Kidney epithelial cell (primary cell): ENCODE results near the gene CCDC3. TPM values are rescaled to one million over a fixed set of nuclear protein-coding genes. Genes with fewer than 3 reads are reported as not detected.

Experiments
- DNase-seq: peaks from one replicate; pipeline ENCODE4 v3.0.0-alpha.2; 2010; ENCODE audit warnings: low read depth
- H3K27me3 ChIP-seq: 2 replicates; pipeline ENCODE4 v1.6.0; 2011; ENCODE audit warnings: low read length; ENCODE audit not compliant: control insufficient read depth, insufficient read depth
- H3K36me3 ChIP-seq: 2 replicates; pipeline ENCODE4 v1.5.1; 2011; ENCODE audit warnings: low read length; ENCODE audit not compliant: control insufficient read depth, insufficient read depth
- H3K4me3 ChIP-seq: 2 replicates; pipeline ENCODE4 v1.5.1; 2011; ENCODE audit warnings: low read depth, mild to moderate bottlenecking, control low read depth, low read length
- total RNA-seq: library from RNA; depleted of rRNA; stranded (reverse); fragments of >200 nt; gene quantifications from 2 replicates; pipeline ENCODE4 v1.2.3, GENCODE V29; 2015
- TF ChIP-seq, protein P1 (sequence below): IDR thresholded peaks from 2 replicates; pipeline ENCODE4 v1.5.1; 2011; ENCODE audit warnings: mild to moderate bottlenecking, moderate library complexity, low read length, control low read depth, inconsistent platforms; ENCODE audit not compliant: insufficient read depth, poor library complexity, severe bottlenecking

Gene CCDC3
- total RNA-seq, 1 donor from 2014 or later = 0.17 TPM

DNA sequence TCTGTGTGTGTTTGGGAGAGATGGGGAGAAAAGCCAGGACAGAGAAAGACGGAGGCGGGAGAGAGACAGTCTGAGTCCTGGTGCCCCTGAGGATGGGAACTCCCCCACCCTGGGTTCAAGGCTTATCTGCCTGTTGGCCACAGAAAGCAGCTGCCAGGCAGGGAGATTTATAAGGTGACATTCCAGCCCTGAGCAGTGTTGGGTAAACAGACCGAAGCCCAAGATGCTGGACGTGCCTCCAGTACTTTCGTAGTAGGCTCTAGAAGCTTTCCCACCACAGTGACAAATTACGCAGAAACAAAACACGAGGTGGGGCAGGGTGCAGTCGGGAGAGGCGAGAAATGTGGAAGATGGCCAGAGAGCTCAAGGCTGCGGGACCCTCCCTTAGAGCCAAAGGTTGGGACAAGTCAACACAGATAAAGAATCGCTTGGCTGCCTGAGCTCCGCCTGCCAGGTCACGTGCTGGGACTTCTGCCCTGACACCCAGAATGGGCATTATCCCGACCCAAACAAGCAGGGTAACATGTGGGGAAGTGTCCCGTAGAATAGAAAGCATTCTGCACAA lies 41.1 kb downstream of the CCDC3 start:
- DNase-seq = no peak
- TF ChIP-seq, protein P1, sequence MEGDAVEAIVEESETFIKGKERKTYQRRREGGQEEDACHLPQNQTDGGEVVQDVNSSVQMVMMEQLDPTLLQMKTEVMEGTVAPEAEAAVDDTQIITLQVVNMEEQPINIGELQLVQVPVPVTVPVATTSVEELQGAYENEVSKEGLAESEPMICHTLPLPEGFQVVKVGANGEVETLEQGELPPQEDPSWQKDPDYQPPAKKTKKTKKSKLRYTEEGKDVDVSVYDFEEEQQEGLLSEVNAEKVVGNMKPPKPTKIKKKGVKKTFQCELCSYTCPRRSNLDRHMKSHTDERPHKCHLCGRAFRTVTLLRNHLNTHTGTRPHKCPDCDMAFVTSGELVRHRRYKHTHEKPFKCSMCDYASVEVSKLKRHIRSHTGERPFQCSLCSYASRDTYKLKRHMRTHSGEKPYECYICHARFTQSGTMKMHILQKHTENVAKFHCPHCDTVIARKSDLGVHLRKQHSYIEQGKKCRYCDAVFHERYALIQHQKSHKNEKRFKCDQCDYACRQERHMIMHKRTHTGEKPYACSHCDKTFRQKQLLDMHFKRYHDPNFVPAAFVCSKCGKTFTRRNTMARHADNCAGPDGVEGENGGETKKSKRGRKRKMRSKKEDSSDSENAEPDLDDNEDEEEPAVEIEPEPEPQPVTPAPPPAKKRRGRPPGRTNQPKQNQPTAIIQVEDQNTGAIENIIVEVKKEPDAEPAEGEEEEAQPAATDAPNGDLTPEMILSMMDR = no peak
- Histone ChIP-seq H3K36me3 (no peaks in the 10 kb centered on the region), H3K4me3 (no peak overlapping the region), H3K27me3 (peaks cover 9% of the 10 kb centered on the region)

DNA sequence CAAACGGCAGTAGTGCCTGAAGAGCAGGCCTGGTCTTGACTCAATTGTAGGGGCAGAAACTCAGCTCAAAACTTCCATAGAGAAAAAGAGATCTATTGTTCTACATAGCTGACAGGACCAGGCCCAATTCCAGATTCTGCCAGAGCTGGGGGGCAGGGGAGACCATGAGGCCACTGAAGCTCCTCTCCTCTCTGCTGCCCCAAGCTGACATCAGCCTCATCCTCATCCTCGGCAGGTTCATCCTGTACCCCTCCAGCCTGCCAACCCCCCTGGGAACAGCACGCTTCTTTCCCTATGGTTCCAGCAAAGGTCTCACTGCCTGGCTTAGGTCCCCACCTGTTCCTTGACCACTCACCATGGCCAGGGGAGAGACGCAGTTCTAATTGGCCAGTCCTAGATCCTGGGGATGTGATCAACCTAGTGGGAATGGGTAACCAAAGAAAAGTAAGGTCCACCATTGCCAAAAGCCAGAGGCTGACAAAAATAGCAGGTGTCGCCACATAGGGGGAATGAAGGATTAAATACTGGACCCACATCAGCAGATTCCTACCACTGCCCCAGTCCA lies 42.9 kb downstream of the CCDC3 start:
- H3K4me3 ChIP-seq = no peak overlapping the region
- peaks cover 9% of the 10 kb centered on the region for H3K27me3 ChIP-seq
- TF ChIP-seq, protein P1 = no peak
- H3K36me3 ChIP-seq = no peaks in the 10 kb centered on the region
- DNase-seq = no peak

DNA sequence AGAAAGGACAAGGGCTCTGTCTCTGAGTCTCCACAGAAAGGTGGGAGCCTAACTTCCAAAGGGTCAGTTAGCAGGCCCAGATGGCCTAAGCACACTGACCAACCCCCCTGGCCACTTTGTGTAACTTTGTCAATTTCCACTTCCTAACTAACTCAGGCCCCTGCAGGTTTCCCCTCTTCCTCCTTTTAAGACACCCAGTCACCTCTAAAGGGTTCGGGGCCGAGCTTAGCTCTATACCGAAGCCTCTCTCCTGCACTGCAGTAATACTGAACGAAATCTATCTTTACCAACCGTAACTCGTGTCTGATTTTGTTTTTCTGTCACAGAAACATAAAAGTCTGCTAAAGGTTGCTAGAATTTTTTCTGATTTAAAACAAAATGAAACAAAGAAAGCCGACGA lies 44.4 kb downstream of the CCDC3 start:
- no peak for DNase-seq
- H3K4me3 ChIP-seq = no peak overlapping the region
- TF ChIP-seq, protein P1 = no peak
- no peaks in the 10 kb centered on the region for H3K36me3 ChIP-seq
- H3K27me3 ChIP-seq = peaks cover 9% of the 10 kb centered on the region

DNA sequence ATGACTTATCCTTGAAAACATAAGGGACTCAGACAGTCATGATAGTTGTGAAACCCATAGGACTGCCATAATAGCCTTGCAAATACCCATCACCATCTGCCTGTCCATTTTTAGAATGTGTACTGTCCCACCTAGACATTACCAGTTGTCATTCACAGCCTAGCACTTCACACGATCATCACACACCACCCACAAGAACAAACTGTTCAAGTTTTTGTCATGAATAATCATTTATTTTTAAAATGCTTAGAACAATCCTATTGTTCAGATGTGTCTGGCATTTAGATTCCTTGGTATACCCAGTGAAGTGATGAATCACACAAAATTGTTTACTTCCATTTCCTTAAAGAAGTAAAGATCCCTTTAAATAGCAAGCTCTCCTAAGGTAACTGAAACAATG lies 46.6 kb downstream of the CCDC3 start:
- Histone ChIP-seq H3K36me3 (no peaks in the 10 kb centered on the region), H3K4me3 (no peak overlapping the region), H3K27me3 (no peaks in the 10 kb centered on the region)
- no peak for DNase-seq
- TF ChIP-seq, protein P1 = no peak

DNA sequence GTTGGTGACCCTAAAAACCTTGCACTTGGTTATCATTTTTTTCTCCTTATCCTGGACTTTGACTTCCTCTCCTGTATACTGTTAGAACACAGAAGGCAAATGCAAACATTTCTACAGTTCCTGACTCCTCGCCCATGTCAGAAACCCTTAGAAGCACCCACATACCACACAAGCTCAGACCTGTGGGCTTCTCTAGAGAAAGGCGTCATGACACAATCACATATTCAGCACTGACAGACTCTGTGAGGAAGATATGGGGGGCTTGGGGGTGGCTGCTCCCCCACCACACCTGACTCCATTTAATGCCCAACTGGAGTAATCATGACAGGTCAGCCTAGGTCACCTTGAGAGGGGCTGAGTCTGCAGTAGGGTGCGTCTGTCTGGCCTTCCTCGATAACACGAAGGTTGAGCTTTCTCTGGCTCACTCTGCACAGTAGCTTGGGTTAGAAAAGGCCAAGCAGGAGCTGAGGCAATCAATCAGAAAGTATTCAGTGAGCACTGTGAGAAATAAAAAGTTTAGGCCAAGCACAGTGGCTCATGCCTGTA lies 50.9 kb downstream of the CCDC3 start:
- Histone ChIP-seq H3K27me3 (no peaks in the 10 kb centered on the region), H3K36me3 (no peaks in the 10 kb centered on the region), H3K4me3 (no peak overlapping the region)
- no peak for DNase-seq
- TF ChIP-seq, protein P1 = no peak

DNA sequence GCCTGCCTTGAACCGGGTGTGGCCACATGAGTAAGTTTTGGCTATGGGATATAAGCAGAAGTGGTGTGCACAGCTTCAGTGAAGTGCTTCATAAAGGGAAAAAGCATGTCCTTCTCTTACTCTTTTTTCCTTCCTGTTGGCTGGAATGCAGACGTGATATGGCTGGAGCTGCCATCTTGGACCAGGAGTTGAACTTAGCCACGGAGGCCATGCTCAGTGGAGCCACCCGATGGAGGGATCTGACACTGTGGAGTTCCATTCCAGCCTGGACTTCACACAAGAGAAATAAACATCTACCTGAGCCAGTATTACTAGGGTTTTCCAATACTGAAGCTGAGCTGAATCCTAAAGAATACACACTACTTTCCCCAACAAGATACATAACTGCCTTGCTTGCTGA lies 52.3 kb downstream of the CCDC3 start:
- Histone ChIP-seq H3K27me3 (no peaks in the 10 kb centered on the region), H3K36me3 (no peaks in the 10 kb centered on the region), H3K4me3 (no peak overlapping the region)
- DNase-seq = no peak
- TF ChIP-seq, protein P1 = peak; percentile 19
